HepG2 (cell line): ENCODE results near the gene OLFM4.

ENCODE experiments used
- EZH2 ChIP-seq: conservative IDR thresholded peaks from 2 replicates; pipeline ENCODE4 v1.6.1; 2012; ENCODE audit warnings: mild to moderate bottlenecking, low read depth, low read length, moderate library complexity
- KAT2B ChIP-seq: fragments of 150-350 bp; IDR thresholded peaks from 2 replicates; pipeline ENCODE4 v1.6.1; 2014; ENCODE audit warnings: low read depth, low read length, borderline replicate concordance
- NR1H2 ChIP-seq: sonication (generic); formaldehyde crosslinking; IDR thresholded peaks from 2 replicates; pipeline ENCODE4 v1.8.1; 2022; ENCODE audit warnings: low read depth, missing genetic modification reagents, borderline replicate concordance
- SIN3A ChIP-seq: IDR thresholded peaks from 2 replicates; pipeline ENCODE4 v1.6.1; 2011; ENCODE audit warnings: low read depth, mild to moderate bottlenecking, control low read depth, low read length, borderline replicate concordance
- ZBTB7A ChIP-seq: sonication (generic); formaldehyde crosslinking; IDR thresholded peaks from 2 replicates; pipeline ENCODE4 v1.8.0; 2022; ENCODE audit warnings: mild to moderate bottlenecking, missing genetic modification reagents
- ZNF274 ChIP-seq: sonication (generic); formaldehyde crosslinking; IDR thresholded peaks from 2 replicates; pipeline ENCODE4 v1.5.1; 2020; ENCODE audit warnings: mild to moderate bottlenecking, missing genetic modification reagents
- ZNF781 ChIP-seq: sonication (generic); formaldehyde crosslinking; IDR thresholded peaks from 2 replicates; pipeline ENCODE4 v1.5.1; 2020; ENCODE audit warnings: borderline replicate concordance, mild to moderate bottlenecking, missing genetic modification reagents; ENCODE audit errors: not compliant biosample characterization
- TF ChIP-seq, protein P1 (sequence below): sonication (generic); formaldehyde crosslinking; IDR thresholded peaks from 2 replicates; pipeline ENCODE4 v1.5.0; 2020; ENCODE audit warnings: mild to moderate bottlenecking, missing genetic modification reagents, moderate library complexity
- TF ChIP-seq, protein P2 (sequence below), 2 experiments: IDR thresholded peaks; 2 replicates each; pipeline ENCODE4 v1.6.1; 2011 to 2012; ENCODE audit warnings: low read length in 2 of 2, borderline replicate concordance in 1 of 2, low read depth in 1 of 2, mild to moderate bottlenecking in 1 of 2, moderate library complexity in 1 of 2

DNA sequence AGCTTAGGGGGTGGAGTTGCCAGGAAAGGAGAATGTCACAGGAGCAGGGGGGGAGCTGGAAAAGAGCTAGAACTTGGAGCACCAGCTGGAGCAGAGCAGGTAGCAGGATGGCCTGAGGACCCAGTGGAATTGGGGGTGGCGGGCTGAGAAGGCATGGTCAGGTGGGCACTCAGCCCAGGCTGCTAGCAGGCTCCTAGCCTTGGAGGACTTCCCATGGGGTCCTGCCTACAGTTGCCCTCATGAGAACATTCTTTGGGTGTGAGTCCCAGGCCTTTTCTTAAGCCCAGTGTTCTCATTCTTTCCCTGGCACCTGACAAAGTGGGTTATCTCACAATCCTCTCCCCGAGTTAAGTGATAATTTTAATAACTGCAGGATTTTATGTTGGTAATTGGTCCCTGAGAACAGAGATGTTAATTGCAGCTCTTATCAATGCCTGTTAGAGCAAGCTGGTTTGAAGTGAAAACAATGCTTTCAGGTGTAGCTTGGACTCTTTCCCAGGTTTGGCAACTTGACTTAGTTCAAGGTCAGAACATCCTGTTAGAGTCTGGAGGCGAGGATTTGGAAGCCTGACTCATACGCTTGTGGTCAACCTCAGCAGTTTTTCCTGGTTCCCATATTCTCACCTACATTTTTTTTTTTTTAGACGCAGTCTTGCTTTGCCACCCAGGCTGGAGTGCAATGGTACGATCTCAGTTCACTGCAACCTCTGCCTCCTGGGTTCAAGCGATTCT lies 18.1 kb upstream of the OLFM4 start:
- TF ChIP-seq NR1H2 (CRISPR knock-in tag) (no peak), ZNF781 (CRISPR knock-in tag) (no peak), EZH2 (no peak), SIN3A (no peak), ZBTB7A (CRISPR knock-in tag) (no peak), ZNF274 (CRISPR knock-in tag) (no peak), KAT2B (no peak)
- TF ChIP-seq, protein P1, sequence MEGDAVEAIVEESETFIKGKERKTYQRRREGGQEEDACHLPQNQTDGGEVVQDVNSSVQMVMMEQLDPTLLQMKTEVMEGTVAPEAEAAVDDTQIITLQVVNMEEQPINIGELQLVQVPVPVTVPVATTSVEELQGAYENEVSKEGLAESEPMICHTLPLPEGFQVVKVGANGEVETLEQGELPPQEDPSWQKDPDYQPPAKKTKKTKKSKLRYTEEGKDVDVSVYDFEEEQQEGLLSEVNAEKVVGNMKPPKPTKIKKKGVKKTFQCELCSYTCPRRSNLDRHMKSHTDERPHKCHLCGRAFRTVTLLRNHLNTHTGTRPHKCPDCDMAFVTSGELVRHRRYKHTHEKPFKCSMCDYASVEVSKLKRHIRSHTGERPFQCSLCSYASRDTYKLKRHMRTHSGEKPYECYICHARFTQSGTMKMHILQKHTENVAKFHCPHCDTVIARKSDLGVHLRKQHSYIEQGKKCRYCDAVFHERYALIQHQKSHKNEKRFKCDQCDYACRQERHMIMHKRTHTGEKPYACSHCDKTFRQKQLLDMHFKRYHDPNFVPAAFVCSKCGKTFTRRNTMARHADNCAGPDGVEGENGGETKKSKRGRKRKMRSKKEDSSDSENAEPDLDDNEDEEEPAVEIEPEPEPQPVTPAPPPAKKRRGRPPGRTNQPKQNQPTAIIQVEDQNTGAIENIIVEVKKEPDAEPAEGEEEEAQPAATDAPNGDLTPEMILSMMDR (CRISPR knock-in tag): no peak
- TF ChIP-seq, protein P2, sequence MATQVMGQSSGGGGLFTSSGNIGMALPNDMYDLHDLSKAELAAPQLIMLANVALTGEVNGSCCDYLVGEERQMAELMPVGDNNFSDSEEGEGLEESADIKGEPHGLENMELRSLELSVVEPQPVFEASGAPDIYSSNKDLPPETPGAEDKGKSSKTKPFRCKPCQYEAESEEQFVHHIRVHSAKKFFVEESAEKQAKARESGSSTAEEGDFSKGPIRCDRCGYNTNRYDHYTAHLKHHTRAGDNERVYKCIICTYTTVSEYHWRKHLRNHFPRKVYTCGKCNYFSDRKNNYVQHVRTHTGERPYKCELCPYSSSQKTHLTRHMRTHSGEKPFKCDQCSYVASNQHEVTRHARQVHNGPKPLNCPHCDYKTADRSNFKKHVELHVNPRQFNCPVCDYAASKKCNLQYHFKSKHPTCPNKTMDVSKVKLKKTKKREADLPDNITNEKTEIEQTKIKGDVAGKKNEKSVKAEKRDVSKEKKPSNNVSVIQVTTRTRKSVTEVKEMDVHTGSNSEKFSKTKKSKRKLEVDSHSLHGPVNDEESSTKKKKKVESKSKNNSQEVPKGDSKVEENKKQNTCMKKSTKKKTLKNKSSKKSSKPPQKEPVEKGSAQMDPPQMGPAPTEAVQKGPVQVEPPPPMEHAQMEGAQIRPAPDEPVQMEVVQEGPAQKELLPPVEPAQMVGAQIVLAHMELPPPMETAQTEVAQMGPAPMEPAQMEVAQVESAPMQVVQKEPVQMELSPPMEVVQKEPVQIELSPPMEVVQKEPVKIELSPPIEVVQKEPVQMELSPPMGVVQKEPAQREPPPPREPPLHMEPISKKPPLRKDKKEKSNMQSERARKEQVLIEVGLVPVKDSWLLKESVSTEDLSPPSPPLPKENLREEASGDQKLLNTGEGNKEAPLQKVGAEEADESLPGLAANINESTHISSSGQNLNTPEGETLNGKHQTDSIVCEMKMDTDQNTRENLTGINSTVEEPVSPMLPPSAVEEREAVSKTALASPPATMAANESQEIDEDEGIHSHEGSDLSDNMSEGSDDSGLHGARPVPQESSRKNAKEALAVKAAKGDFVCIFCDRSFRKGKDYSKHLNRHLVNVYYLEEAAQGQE (IDR thresholded peaks at IDR 0.05; ENCODE audit: borderline replicate concordance in 1 of 2, low read depth in 1 of 2, low read length in 2 of 2): no peak
